ENCODE data around the gene CKB.

CKB gene

DNA sequence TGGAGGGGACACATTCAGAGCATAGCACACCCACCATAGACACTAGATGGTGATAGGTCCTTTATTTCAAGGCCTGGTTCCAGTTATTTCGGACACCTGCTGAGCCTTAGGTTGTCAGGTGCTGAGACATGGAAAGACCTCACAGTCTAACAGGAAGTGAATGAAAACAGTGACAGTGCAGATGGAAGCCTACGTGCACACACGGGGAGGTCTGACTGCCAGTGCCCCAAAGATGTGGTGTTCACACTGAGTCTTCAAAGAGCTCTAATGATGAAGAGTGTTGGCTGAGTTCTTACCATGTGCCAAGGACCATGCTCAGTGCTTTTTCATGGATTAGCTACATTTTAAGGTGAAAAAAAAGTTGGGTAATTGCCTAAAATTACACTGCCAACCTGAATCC lies 46.6 kb downstream of the CKB start:
- no peaks in the 10 kb centered on the region for H3K4me1 ChIP-seq
- TF ChIP-seq, protein P1, sequence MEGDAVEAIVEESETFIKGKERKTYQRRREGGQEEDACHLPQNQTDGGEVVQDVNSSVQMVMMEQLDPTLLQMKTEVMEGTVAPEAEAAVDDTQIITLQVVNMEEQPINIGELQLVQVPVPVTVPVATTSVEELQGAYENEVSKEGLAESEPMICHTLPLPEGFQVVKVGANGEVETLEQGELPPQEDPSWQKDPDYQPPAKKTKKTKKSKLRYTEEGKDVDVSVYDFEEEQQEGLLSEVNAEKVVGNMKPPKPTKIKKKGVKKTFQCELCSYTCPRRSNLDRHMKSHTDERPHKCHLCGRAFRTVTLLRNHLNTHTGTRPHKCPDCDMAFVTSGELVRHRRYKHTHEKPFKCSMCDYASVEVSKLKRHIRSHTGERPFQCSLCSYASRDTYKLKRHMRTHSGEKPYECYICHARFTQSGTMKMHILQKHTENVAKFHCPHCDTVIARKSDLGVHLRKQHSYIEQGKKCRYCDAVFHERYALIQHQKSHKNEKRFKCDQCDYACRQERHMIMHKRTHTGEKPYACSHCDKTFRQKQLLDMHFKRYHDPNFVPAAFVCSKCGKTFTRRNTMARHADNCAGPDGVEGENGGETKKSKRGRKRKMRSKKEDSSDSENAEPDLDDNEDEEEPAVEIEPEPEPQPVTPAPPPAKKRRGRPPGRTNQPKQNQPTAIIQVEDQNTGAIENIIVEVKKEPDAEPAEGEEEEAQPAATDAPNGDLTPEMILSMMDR (IDR thresholded peaks at IDR 0.05; ENCODE audit: low read depth, low read length): no peak
- H3K4me3 ChIP-seq (ENCODE audit: low read depth, low read length): no peak overlapping the region
- H3K36me3 ChIP-seq: peaks cover 52% of the 10 kb centered on the region
- H3K9me3 ChIP-seq: no peaks in the 10 kb centered on the region
- H3K27me3 ChIP-seq: no peaks in the 10 kb centered on the region
- DNase-seq: no peak

DNA sequence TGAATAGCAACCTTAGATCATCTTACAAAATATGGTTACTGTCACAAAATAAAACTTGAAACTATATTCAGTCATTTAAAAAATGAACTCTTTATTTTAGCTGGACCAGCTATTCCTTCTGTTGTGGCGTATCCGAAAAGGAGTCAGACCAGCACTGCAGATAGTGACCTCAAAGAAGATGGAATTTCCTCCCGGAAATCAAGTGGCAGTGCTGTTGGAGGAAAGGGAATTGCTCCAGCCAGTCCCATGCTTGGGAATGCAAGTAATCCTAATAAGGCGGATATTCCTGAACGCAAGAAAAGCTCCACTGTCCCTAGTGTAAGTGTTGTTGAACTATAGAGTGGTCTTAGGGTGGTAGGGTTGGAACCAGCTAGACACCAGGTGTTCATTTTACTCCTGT lies 47.7 kb downstream of the CKB start:
- TF ChIP-seq, protein P1 (IDR thresholded peaks at IDR 0.05; ENCODE audit: low read depth, low read length): no peak
- no peak overlapping the region for H3K4me3 ChIP-seq (ENCODE audit: low read depth, low read length)
- H3K27me3 ChIP-seq: no peaks in the 10 kb centered on the region
- H3K36me3 ChIP-seq: peaks cover 52% of the 10 kb centered on the region
- no peaks in the 10 kb centered on the region for H3K9me3 ChIP-seq
- H3K4me1 ChIP-seq: no peaks in the 10 kb centered on the region
- no peak for DNase-seq

DNA sequence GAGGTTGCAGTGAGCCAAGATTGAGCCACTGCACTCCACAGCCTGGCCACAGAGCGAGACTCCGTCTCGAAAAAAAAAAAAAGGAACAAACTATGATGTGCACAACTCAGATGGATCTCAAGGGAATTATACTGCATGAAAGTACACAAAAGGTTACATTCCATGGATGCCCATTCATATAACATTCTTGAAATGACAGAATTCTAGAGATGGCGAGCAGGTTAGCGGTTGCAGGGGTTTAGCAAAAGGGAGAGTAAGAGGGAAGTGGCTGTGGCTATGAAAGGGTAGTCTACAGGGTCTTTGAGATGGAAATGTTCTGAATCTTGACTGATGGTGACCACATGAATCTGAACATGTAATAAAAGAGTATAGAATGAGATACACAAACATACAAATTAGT lies 49.7 kb downstream of the CKB start:
- no peaks in the 10 kb centered on the region for H3K9me3 ChIP-seq
- peaks cover 54% of the 10 kb centered on the region for H3K36me3 ChIP-seq
- H3K27me3 ChIP-seq: no peaks in the 10 kb centered on the region
- H3K4me3 ChIP-seq (ENCODE audit: low read depth, low read length): no peak overlapping the region
- TF ChIP-seq, protein P1 (IDR thresholded peaks at IDR 0.05; ENCODE audit: low read depth, low read length): no peak
- H3K4me1 ChIP-seq: no peaks in the 10 kb centered on the region
- no peak for DNase-seq
